Measurements from ENCODE around the gene STYX. TPM values are rescaled to one million over a fixed set of nuclear protein-coding genes. Genes with fewer than 3 reads are reported as not detected.

Gene STYX
- total RNA-seq, 6 experiments from 2014 or later: 10.1 to 18.3 (median 13.1) TPM

- Histone ChIP-seq H3K9me3 (no peaks in the 10 kb centered on the region), H3K4me1 (peaks cover 0 to 19% (median 6%) of the 10 kb centered on the region in 4 donors), H3K36me3 (no peaks in the 10 kb centered on the region), H3K27me3 (no peaks in the 10 kb centered on the region), H3K4me3 (peak overlapping the region; percentile 75 to 81 (median 79)), H3K27ac (peak overlapping the region; percentile 75 to 87 (median 84))
- WGBS (ENCODE audit: insufficient coverage, low coverage, low lambda C conversion rate, missing lambda C conversion rate): 0% methylated on average over 7 of the region's 26 CpGs
- intact Hi-C loops (cut with DNase I): no loop called here
- ATAC-seq (no peak), DNase-seq (no peak)
- TF ChIP-seq CTCF (IDR thresholded peaks at IDR 0.05) (no peak), POLR2A (IDR thresholded peaks at IDR 0.05) (no peak)
Observed at GRCh38 chr14:52790756-52791222, 60.8 kb downstream of the STYX start.

GRCh38 chr14:52791223-52792096 is 61.5 kb downstream of the STYX start, which contains the start of gene GNPNAT1:
GNPNAT1 (minus strand) TSS chr14:52791607; CDS start chr14:52784650, 6,957 bp downstream.
- Histone ChIP-seq H3K9me3 (no peaks in the 10 kb centered on the region), H3K27me3 (no peaks in the 10 kb centered on the region), H3K4me1 (peaks cover 0 to 19% (median 6%) of the 10 kb centered on the region in 4 donors), H3K36me3 (no peaks in the 10 kb centered on the region), H3K27ac (peak within 1 kb of the TSS; percentile 81 to 87 (median 84)), H3K4me3 (peak within 1 kb of the TSS; percentile 75 to 81 (median 79))
- no peak for TF ChIP-seq CTCF (IDR thresholded peaks at IDR 0.05)
- TF ChIP-seq POLR2A (IDR thresholded peaks at IDR 0.05): peak; percentile 83
- intact Hi-C loops (cut with DNase I): no loop called here
- ATAC-seq (peak; percentile 86 to 96 (median 92)), DNase-seq (peak; percentile 94 to 96 (median 95))
- 1% methylated on average over 15 of the region's 74 CpGs for WGBS (ENCODE audit: insufficient coverage, low coverage, low lambda C conversion rate, missing lambda C conversion rate)

- peak overlapping the region; percentile 75 to 81 (median 79) for H3K4me3 ChIP-seq
- ATAC-seq: no peak
- peak overlapping the region; percentile 81 to 87 (median 83) for H3K27ac ChIP-seq
- WGBS (ENCODE audit: insufficient coverage, low coverage, low lambda C conversion rate, missing lambda C conversion rate): 58% methylated on average over 7 of the region's 7 CpGs
- H3K27me3 ChIP-seq: no peaks in the 10 kb centered on the region
- H3K4me1 ChIP-seq: peaks cover 0 to 19% (median 6%) of the 10 kb centered on the region in 4 donors
- H3K36me3 ChIP-seq: no peaks in the 10 kb centered on the region
- intact Hi-C loops (cut with DNase I): no loop called here
- no peak for DNase-seq
- TF ChIP-seq CTCF (IDR thresholded peaks at IDR 0.05) (no peak), POLR2A (IDR thresholded peaks at IDR 0.05) (no peak)
- H3K9me3 ChIP-seq: no peaks in the 10 kb centered on the region
Observed at GRCh38 chr14:52792097-52792415, 62.1 kb downstream of the STYX start.

- intact Hi-C loops (cut with DNase I): no loop called here
- ATAC-seq: no peak
- TF ChIP-seq CTCF (IDR thresholded peaks at IDR 0.05): no peak
- no peak for TF ChIP-seq POLR2A (IDR thresholded peaks at IDR 0.05)
Observed at GRCh38 chr14:52793061-52793460, 63.1 kb downstream of the STYX start.

More at GRCh38 chr14:52793061-52793460, 63.1 kb downstream of the STYX start:
- H3K36me3 ChIP-seq: no peaks in the 10 kb centered on the region
- 50% methylated on average over 1 of the region's 2 CpGs for WGBS (ENCODE audit: insufficient coverage, low coverage, low lambda C conversion rate, missing lambda C conversion rate)
- H3K27me3 ChIP-seq: no peaks in the 10 kb centered on the region
- no peak for DNase-seq
- peaks cover 0 to 19% (median 3%) of the 10 kb centered on the region in 4 donors for H3K4me1 ChIP-seq
- no peak overlapping the region for H3K27ac ChIP-seq
- H3K9me3 ChIP-seq: no peaks in the 10 kb centered on the region
- H3K4me3 ChIP-seq: no peak overlapping the region
